GM23248 (cell line): ENCODE measurements around the gene NFYB.

Experiments used
- EZH2 ChIP-seq: fragments of 200-600 bp; sonication (generic); IDR thresholded peaks from 2 replicates; pipeline ENCODE4 v1.6.1; 2018; ENCODE audit warnings: antibody characterized with exemption, mild to moderate bottlenecking; ENCODE audit not compliant: insufficient read depth, poor library complexity, severe bottlenecking
- EZH2phosphoT487 ChIP-seq: fragments of 200-600 bp; sonication (generic); IDR thresholded peaks from 2 replicates; pipeline ENCODE4 v1.6.1; 2018; ENCODE audit warnings: antibody characterized with exemption, moderate library complexity, mild to moderate bottlenecking, low read depth; ENCODE audit not compliant: insufficient read depth

DNA sequence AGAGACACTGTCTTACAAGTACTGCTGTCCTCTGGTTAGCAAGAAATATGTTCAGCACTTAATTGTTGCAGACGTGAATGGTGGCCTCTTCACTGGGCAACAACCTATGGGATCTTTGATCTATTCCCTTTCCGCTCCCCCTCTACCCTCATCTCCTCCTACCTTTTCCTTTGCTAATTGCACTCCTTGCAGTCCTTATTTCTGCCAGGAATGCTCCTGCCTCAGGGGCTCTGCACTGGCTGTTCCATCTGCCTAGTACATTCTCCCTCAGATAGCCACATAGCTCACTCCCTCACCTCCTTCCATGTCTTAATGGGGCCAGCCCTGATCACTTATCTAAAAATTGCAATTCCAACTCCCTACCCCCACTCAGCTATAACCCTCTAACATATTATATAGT is 4.5 kb upstream of the NFYB start:
- TF ChIP-seq EZH2phosphoT487 (no peak), EZH2 (no peak)
